ENCODE data around the gene WDR88. TPM values are rescaled to one million over a fixed set of nuclear protein-coding genes. Genes with fewer than 3 reads are reported as not detected.

Gene WDR88
- total RNA-seq, 1 experiment from 2014 or later = 0.28 TPM

- CTCF ChIA-PET = no interaction called here
- no peak for ATAC-seq
- TF ChIP-seq JUN (CRISPR knock-in tag; IDR thresholded peaks at IDR 0.05) (no peak), OVOL2 (CRISPR knock-in tag; IDR thresholded peaks at IDR 0.05; ENCODE audit: borderline replicate concordance) (no peak), ZNF416 (CRISPR knock-in tag; IDR thresholded peaks at IDR 0.05) (no peak), USF2 (CRISPR knock-in tag; IDR thresholded peaks at IDR 0.05) (no peak), MXD4 (CRISPR knock-in tag; IDR thresholded peaks at IDR 0.05; ENCODE audit: borderline replicate concordance) (no peak), ZBTB21 (CRISPR knock-in tag; IDR thresholded peaks at IDR 0.05; ENCODE audit: borderline replicate concordance) (no peak), NFE2L1 (CRISPR knock-in tag; IDR thresholded peaks at IDR 0.05) (no peak), ELF4 (CRISPR knock-in tag; IDR thresholded peaks at IDR 0.05; ENCODE audit: low read depth) (no peak), ZNF671 (CRISPR knock-in tag; IDR thresholded peaks at IDR 0.05) (no peak), IRF1 (CRISPR knock-in tag; IDR thresholded peaks at IDR 0.05) (no peak)
- TF ChIP-seq, protein P1, sequence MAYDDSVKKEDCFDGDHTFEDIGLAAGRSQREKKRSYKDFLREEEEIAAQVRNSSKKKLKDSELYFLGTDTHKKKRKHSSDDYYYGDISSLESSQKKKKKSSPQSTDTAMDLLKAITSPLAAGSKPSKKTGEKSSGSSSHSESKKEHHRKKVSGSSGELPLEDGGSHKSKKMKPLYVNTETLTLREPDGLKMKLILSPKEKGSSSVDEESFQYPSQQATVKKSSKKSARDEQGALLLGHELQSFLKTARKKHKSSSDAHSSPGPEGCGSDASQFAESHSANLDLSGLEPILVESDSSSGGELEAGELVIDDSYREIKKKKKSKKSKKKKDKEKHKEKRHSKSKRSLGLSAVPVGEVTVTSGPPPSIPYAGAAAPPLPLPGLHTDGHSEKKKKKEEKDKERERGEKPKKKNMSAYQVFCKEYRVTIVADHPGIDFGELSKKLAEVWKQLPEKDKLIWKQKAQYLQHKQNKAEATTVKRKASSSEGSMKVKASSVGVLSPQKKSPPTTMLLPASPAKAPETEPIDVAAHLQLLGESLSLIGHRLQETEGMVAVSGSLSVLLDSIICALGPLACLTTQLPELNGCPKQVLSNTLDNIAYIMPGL (CRISPR knock-in tag; IDR thresholded peaks at IDR 0.05) = no peak
- TF ChIP-seq, protein P2, sequence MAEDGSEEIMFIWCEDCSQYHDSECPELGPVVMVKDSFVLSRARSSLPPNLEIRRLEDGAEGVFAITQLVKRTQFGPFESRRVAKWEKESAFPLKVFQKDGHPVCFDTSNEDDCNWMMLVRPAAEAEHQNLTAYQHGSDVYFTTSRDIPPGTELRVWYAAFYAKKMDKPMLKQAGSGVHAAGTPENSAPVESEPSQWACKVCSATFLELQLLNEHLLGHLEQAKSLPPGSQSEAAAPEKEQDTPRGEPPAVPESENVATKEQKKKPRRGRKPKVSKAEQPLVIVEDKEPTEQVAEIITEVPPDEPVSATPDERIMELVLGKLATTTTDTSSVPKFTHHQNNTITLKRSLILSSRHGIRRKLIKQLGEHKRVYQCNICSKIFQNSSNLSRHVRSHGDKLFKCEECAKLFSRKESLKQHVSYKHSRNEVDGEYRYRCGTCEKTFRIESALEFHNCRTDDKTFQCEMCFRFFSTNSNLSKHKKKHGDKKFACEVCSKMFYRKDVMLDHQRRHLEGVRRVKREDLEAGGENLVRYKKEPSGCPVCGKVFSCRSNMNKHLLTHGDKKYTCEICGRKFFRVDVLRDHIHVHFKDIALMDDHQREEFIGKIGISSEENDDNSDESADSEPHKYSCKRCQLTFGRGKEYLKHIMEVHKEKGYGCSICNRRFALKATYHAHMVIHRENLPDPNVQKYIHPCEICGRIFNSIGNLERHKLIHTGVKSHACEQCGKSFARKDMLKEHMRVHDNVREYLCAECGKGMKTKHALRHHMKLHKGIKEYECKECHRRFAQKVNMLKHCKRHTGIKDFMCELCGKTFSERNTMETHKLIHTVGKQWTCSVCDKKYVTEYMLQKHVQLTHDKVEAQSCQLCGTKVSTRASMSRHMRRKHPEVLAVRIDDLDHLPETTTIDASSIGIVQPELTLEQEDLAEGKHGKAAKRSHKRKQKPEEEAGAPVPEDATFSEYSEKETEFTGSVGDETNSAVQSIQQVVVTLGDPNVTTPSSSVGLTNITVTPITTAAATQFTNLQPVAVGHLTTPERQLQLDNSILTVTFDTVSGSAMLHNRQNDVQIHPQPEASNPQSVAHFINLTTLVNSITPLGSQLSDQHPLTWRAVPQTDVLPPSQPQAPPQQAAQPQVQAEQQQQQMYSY (CRISPR knock-in tag; IDR thresholded peaks at IDR 0.05) = no peak
- TF ChIP-seq, protein P3, sequence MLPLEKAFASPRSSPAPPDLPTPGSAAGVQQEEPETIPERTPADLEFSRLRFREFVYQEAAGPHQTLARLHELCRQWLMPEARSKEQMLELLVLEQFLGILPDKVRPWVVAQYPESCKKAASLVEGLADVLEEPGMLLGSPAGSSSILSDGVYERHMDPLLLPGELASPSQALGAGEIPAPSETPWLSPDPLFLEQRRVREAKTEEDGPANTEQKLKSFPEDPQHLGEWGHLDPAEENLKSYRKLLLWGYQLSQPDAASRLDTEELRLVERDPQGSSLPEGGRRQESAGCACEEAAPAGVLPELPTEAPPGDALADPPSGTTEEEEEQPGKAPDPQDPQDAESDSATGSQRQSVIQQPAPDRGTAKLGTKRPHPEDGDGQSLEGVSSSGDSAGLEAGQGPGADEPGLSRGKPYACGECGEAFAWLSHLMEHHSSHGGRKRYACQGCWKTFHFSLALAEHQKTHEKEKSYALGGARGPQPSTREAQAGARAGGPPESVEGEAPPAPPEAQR (CRISPR knock-in tag; IDR thresholded peaks at IDR 0.05) = no peak
- TF ChIP-seq, protein P4, sequence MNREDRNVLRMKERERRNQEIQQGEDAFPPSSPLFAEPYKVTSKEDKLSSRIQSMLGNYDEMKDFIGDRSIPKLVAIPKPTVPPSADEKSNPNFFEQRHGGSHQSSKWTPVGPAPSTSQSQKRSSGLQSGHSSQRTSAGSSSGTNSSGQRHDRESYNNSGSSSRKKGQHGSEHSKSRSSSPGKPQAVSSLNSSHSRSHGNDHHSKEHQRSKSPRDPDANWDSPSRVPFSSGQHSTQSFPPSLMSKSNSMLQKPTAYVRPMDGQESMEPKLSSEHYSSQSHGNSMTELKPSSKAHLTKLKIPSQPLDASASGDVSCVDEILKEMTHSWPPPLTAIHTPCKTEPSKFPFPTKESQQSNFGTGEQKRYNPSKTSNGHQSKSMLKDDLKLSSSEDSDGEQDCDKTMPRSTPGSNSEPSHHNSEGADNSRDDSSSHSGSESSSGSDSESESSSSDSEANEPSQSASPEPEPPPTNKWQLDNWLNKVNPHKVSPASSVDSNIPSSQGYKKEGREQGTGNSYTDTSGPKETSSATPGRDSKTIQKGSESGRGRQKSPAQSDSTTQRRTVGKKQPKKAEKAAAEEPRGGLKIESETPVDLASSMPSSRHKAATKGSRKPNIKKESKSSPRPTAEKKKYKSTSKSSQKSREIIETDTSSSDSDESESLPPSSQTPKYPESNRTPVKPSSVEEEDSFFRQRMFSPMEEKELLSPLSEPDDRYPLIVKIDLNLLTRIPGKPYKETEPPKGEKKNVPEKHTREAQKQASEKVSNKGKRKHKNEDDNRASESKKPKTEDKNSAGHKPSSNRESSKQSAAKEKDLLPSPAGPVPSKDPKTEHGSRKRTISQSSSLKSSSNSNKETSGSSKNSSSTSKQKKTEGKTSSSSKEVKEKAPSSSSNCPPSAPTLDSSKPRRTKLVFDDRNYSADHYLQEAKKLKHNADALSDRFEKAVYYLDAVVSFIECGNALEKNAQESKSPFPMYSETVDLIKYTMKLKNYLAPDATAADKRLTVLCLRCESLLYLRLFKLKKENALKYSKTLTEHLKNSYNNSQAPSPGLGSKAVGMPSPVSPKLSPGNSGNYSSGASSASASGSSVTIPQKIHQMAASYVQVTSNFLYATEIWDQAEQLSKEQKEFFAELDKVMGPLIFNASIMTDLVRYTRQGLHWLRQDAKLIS (CRISPR knock-in tag; IDR thresholded peaks at IDR 0.05; ENCODE audit: borderline replicate concordance) = no peak
Measured at GRCh38 chr19:33110137-33110910, 21.6 kb upstream of the WDR88 start.

More at GRCh38 chr19:33110137-33110910, 21.6 kb upstream of the WDR88 start:
- POLR2A ChIA-PET = no interaction called here
- no peaks in the 10 kb centered on the region for H3K27me3 Mint-ChIP-seq (ENCODE audit: low read depth)
- no peak overlapping the region for H3K27ac Mint-ChIP-seq
- peaks cover 40% of the 10 kb centered on the region for H3K36me3 Mint-ChIP-seq
- DNase-seq (ENCODE audit: low spot score) = no peak
- H3K4me1 Mint-ChIP-seq = no peaks in the 10 kb centered on the region
- H3K4me3 Mint-ChIP-seq = no peak overlapping the region
- H3K9me3 Mint-ChIP-seq = no peaks in the 10 kb centered on the region

Data from WTC11 (cell line).